KMS-11 (cell line): ENCODE data around the gene AGXT2.
"Not testable (repeated sequence)": the region's sequence is repeated elsewhere in the genome, so short reads cannot be mapped to it uniquely, and the experiment has no call there.

Experiments used
- H2AFZ ChIP-seq: fragments of 200-600 bp; sonication (generic); 2 replicates; pipeline ENCODE4 v1.6.1; 2016; ENCODE audit warnings: antibody characterized with exemption, mixed run types, low read depth
- H3K27ac ChIP-seq: fragments of 200-600 bp; sonication (generic); 2 replicates; pipeline ENCODE4 v1.6.1; 2016; ENCODE audit warnings: mild to moderate bottlenecking, mixed run types
- H3K27me3 ChIP-seq: fragments of 200-600 bp; sonication (generic); 2 replicates; pipeline ENCODE4 v1.6.1; 2017; ENCODE audit warnings: mild to moderate bottlenecking, low read depth, mixed run types, moderate library complexity; ENCODE audit not compliant: insufficient read depth
- H3K36me3 ChIP-seq: fragments of 200-600 bp; sonication (generic); 2 replicates; pipeline ENCODE4 v1.6.1; 2017; ENCODE audit warnings: mild to moderate bottlenecking, mixed run types; ENCODE audit not compliant: insufficient read depth
- H3K4me1 ChIP-seq: fragments of 200-600 bp; sonication (generic); 2 replicates; pipeline ENCODE4 v1.6.1; 2016; ENCODE audit warnings: mild to moderate bottlenecking, low read depth, mixed run types; ENCODE audit not compliant: poor library complexity, severe bottlenecking
- H3K4me2 ChIP-seq: fragments of 200-600 bp; sonication (generic); 2 replicates; pipeline ENCODE4 v1.7.0; 2016; ENCODE audit warnings: mild to moderate bottlenecking, mixed run types
- H3K4me3 ChIP-seq: fragments of 200-600 bp; sonication (generic); IDR thresholded peaks from 2 replicates; pipeline ENCODE4 v1.6.1; 2017; ENCODE audit warnings: low read depth, low read length, mixed read lengths; ENCODE audit not compliant: insufficient read depth
- H3K79me2 ChIP-seq: fragments of 200-600 bp; sonication (generic); 2 replicates; pipeline ENCODE4 v1.6.1; 2016; ENCODE audit warnings: low read depth, mixed run types; ENCODE audit not compliant: insufficient read depth
- H3K9ac ChIP-seq: fragments of 200-600 bp; sonication (generic); 2 replicates; pipeline ENCODE4 v1.6.1; 2016; ENCODE audit warnings: mild to moderate bottlenecking, mixed run types
- H4K20me1 ChIP-seq: fragments of 200-600 bp; sonication (generic); 2 replicates; pipeline ENCODE4 v1.6.1; 2016; ENCODE audit warnings: mild to moderate bottlenecking, mixed run types; ENCODE audit not compliant: insufficient read depth
- CTCF ChIP-seq: fragments of 200-600 bp; sonication (generic); conservative IDR thresholded peaks from 2 replicates; pipeline ENCODE4 v1.6.1; 2017; ENCODE audit warnings: low read depth, mild to moderate bottlenecking, antibody characterized with exemption, low read length, moderate library complexity, mixed read lengths

The AGXT2 gene

GRCh38 chr5:35042781-35043180 lies 5.0 kb downstream of the AGXT2 start:
- H3K36me3 ChIP-seq: no peaks in the 10 kb centered on the region
- TF ChIP-seq CTCF: no peak

GRCh38 chr5:35041261-35041660 lies 6.5 kb downstream of the AGXT2 start:
- no peaks in the 10 kb centered on the region for H4K20me1 ChIP-seq

More at GRCh38 chr5:35042781-35043180, 5.0 kb downstream of the AGXT2 start:
- H3K4me3 ChIP-seq: no peak overlapping the region
- no peaks in the 10 kb centered on the region for H3K4me1 ChIP-seq
- no peak overlapping the region for H3K9ac ChIP-seq
- no peaks in the 10 kb centered on the region for H3K27me3 ChIP-seq
- no peaks in the 10 kb centered on the region for H3K79me2 ChIP-seq
- H3K4me2 ChIP-seq: no peak overlapping the region
- no peak overlapping the region for H3K27ac ChIP-seq
- no peaks in the 10 kb centered on the region for H4K20me1 ChIP-seq
- no peak overlapping the region for H2AFZ ChIP-seq

GRCh38 chr5:35038891-35039290 lies 8.9 kb downstream of the AGXT2 start:
- Histone ChIP-seq H3K9ac (no peak overlapping the region), H3K36me3 (no peaks in the 10 kb centered on the region), H4K20me1 (no peaks in the 10 kb centered on the region), H3K27ac (no peak overlapping the region), H3K79me2 (no peaks in the 10 kb centered on the region), H3K4me1 (no peaks in the 10 kb centered on the region), H2AFZ (no peak overlapping the region), H3K4me3 (no peak overlapping the region), H3K27me3 (no peaks in the 10 kb centered on the region), H3K4me2 (no peak overlapping the region)
- TF ChIP-seq CTCF: no peak

More at GRCh38 chr5:35041261-35041660, 6.5 kb downstream of the AGXT2 start:
- no peaks in the 10 kb centered on the region for H3K36me3 ChIP-seq
- no peak for TF ChIP-seq CTCF
- no peaks in the 10 kb centered on the region for H3K79me2 ChIP-seq
- no peaks in the 10 kb centered on the region for H3K27me3 ChIP-seq
- no peak overlapping the region for H2AFZ ChIP-seq
- no peaks in the 10 kb centered on the region for H3K4me1 ChIP-seq
- H3K4me3 ChIP-seq: no peak overlapping the region
- no peak overlapping the region for H3K27ac ChIP-seq
- H3K4me2 ChIP-seq: no peak overlapping the region
- H3K9ac ChIP-seq: no peak overlapping the region

- Histone ChIP-seq H3K4me3 (no peak overlapping the region), H3K27me3 (no peaks in the 10 kb centered on the region), H2AFZ (no peak overlapping the region), H3K4me2 (no peak overlapping the region), H3K36me3 (no peaks in the 10 kb centered on the region), H4K20me1 (no peaks in the 10 kb centered on the region), H3K27ac (no peak overlapping the region), H3K4me1 (no peaks in the 10 kb centered on the region), H3K79me2 (no peaks in the 10 kb centered on the region), H3K9ac (no peak overlapping the region)
- no peak for TF ChIP-seq CTCF
Observed at GRCh38 chr5:35036536-35036935, 11.2 kb downstream of the AGXT2 start.

- H3K4me1 ChIP-seq, H3K27ac ChIP-seq, H3K4me3 ChIP-seq, H3K9ac ChIP-seq, H3K4me2 ChIP-seq, H2AFZ ChIP-seq, H4K20me1 ChIP-seq, H3K79me2 ChIP-seq, H3K36me3 ChIP-seq, H3K27me3 ChIP-seq: not testable (repeated sequence)
Observed at GRCh38 chr5:35035929-35036328, 11.8 kb downstream of the AGXT2 start.
